Retinal pigment epithelial cell (primary cell): Measurements from ENCODE around the gene MYRF.

Source experiments
- DNase-seq: peaks from one replicate; pipeline ENCODE4 v3.0.0-alpha.2; 2010; ENCODE audit warnings: low read depth
- H3K4me3 ChIP-seq: 2 replicates; pipeline ENCODE4 v1.5.1; 2011; ENCODE audit warnings: mild to moderate bottlenecking, low read length, control low read depth, moderate library complexity
- CTCF ChIP-seq: conservative IDR thresholded peaks from 2 replicates; pipeline ENCODE4 v1.5.1; 2011; ENCODE audit warnings: low read depth, low read length, control low read depth, inconsistent platforms

The MYRF gene

GRCh38 chr11:61732705-61733104, 19.7 kb upstream of the MYRF start:
- no peak for DNase-seq
- H3K4me3 ChIP-seq = no peak overlapping the region
- TF ChIP-seq CTCF = no peak

GRCh38 chr11:61733120-61733978, 19.1 kb upstream of the MYRF start:
- peak; percentile 99 for TF ChIP-seq CTCF
- DNase-seq = peak; percentile 43
- no peak overlapping the region for H3K4me3 ChIP-seq

- no peak overlapping the region for H3K4me3 ChIP-seq
- no peak for TF ChIP-seq CTCF
- no peak for DNase-seq
Observed at GRCh38 chr11:61734767-61735166, 17.7 kb upstream of the MYRF start.

- no peak overlapping the region for H3K4me3 ChIP-seq
- no peak for TF ChIP-seq CTCF
- no peak for DNase-seq
Observed at GRCh38 chr11:61735391-61735790, 17.0 kb upstream of the MYRF start.

- no peak for TF ChIP-seq CTCF
- H3K4me3 ChIP-seq = no peak overlapping the region
- DNase-seq = no peak
Observed at GRCh38 chr11:61736310-61736709, 16.1 kb upstream of the MYRF start.

GRCh38 chr11:61737131-61737530, 15.3 kb upstream of the MYRF start:
- H3K4me3 ChIP-seq = no peak overlapping the region
- DNase-seq = no peak
- TF ChIP-seq CTCF = no peak
